ENCODE measurements around the gene CACNA2D3. TPM values are rescaled to one million over a fixed set of nuclear protein-coding genes. Genes with fewer than 3 reads are reported as not detected.

The CACNA2D3 gene
- total RNA-seq, 1 experiment from 2014 or later = not detected

- no peak for ATAC-seq
- H3K27ac ChIP-seq (ENCODE audit: low read length) = no peak overlapping the region
These were observed 16.7 kb downstream of the CACNA2D3 start for GRCh38 chr3:54138937-54139547.

GRCh38 chr3:54139630-54140029, 17.3 kb downstream of the CACNA2D3 start:
- no peak for ATAC-seq

More at GRCh38 chr3:54138937-54139547, 16.7 kb downstream of the CACNA2D3 start:
- TF ChIP-seq EZH2phosphoT487 (IDR thresholded peaks at IDR 0.05; ENCODE audit: borderline replicate concordance, low read length) = no peak
- TF ChIP-seq EZH2 (IDR thresholded peaks at IDR 0.05; ENCODE audit: low read length, unreplicated experiment) = no peak
- no peak for TF ChIP-seq CTCF (conservative IDR thresholded peaks at IDR 0.05; ENCODE audit: low read depth, low read length)
- intact Hi-C loops (cut with micrococcal nuclease) = no loop called here
- Histone ChIP-seq H3K9me3 (ENCODE audit: low read length) (no peaks in the 10 kb centered on the region), H3K79me2 (ENCODE audit: low read length) (no peaks in the 10 kb centered on the region), H3K27me3 (ENCODE audit: low read length) (peaks cover 75% of the 10 kb centered on the region), H3K9me2 (replicated peaks; ENCODE audit: low read length) (no peaks in the 10 kb centered on the region), H3K9ac (ENCODE audit: low read length) (no peak overlapping the region), H3K4me3 (ENCODE audit: low read length) (no peak overlapping the region), H3F3A (ENCODE audit: low read length, unreplicated experiment) (no peaks in the 10 kb centered on the region), H3K4me2 (ENCODE audit: low read length) (no peak overlapping the region), H4K20me1 (ENCODE audit: low read length) (no peaks in the 10 kb centered on the region), H3K4me1 (ENCODE audit: insufficient read depth, low read length) (no peaks in the 10 kb centered on the region), H3K36me3 (ENCODE audit: low read depth, low read length) (no peaks in the 10 kb centered on the region), H2AFZ (ENCODE audit: low read length) (no peak overlapping the region)
- ChIA-PET POLR2A (ENCODE audit: unreplicated experiment) (no interaction called here), CTCF (no interaction called here)
- no TSS peak for BruUV-seq (replicated peaks)
- no peak for DNase-seq

More at GRCh38 chr3:54139630-54140029, 17.3 kb downstream of the CACNA2D3 start:
- Histone ChIP-seq H3K36me3 (ENCODE audit: low read depth, low read length) (no peaks in the 10 kb centered on the region), H3F3A (ENCODE audit: low read length, unreplicated experiment) (no peaks in the 10 kb centered on the region), H2AFZ (ENCODE audit: low read length) (no peak overlapping the region), H3K79me2 (ENCODE audit: low read length) (no peaks in the 10 kb centered on the region), H3K27me3 (ENCODE audit: low read length) (peaks cover 75% of the 10 kb centered on the region), H3K9ac (ENCODE audit: low read length) (no peak overlapping the region), H3K9me3 (ENCODE audit: low read length) (no peaks in the 10 kb centered on the region), H3K4me1 (ENCODE audit: insufficient read depth, low read length) (no peaks in the 10 kb centered on the region), H3K4me3 (ENCODE audit: low read length) (no peak overlapping the region), H4K20me1 (ENCODE audit: low read length) (no peaks in the 10 kb centered on the region), H3K4me2 (ENCODE audit: low read length) (no peak overlapping the region), H3K27ac (ENCODE audit: low read length) (no peak overlapping the region), H3K9me2 (replicated peaks; ENCODE audit: low read length) (no peaks in the 10 kb centered on the region)
- TF ChIP-seq EZH2 (IDR thresholded peaks at IDR 0.05; ENCODE audit: low read length, unreplicated experiment) (no peak), CTCF (conservative IDR thresholded peaks at IDR 0.05; ENCODE audit: low read depth, low read length) (no peak), EZH2phosphoT487 (IDR thresholded peaks at IDR 0.05; ENCODE audit: borderline replicate concordance, low read length) (no peak)
- no TSS peak for BruUV-seq (replicated peaks)
- intact Hi-C loops (cut with micrococcal nuclease) = no loop called here
- CTCF ChIA-PET = no interaction called here
- no peak for DNase-seq
- POLR2A ChIA-PET (ENCODE audit: unreplicated experiment) = no interaction called here
